HL-60 (cell line): ENCODE measurements around the gene CRABP1.

Experiments used
- DNase-seq, 2 experiments: peaks; one replicate each; pipeline ENCODE4 v3.0.0-alpha.2; 2010 to 2020; ENCODE audit warnings: low read depth in 1 of 2, low spot score in 1 of 2
- H3K27ac ChIP-seq: fragments of 250-450 bp; sonication (Bioruptor Pico); replicated peaks from 2 replicates; pipeline ENCODE4 v1.5.1; 2020; ENCODE audit warnings: mild to moderate bottlenecking, moderate library complexity
- H3K27me3 ChIP-seq: fragments of 250-450 bp; sonication (Bioruptor Pico); 2 replicates; pipeline ENCODE4 v1.5.1; 2021; ENCODE audit warnings: mild to moderate bottlenecking, moderate library complexity; ENCODE audit not compliant: insufficient read depth, poor library complexity, severe bottlenecking
- H3K4me3 ChIP-seq: replicated peaks from 2 replicates; pipeline ENCODE4 v1.5.1; 2011; ENCODE audit warnings: mild to moderate bottlenecking, control low read depth, low read length; ENCODE audit not compliant: insufficient read depth
- GABPA ChIP-seq: IDR thresholded peaks from 2 replicates; pipeline ENCODE4 v1.6.1; 2012; ENCODE audit warnings: low read depth
- POLR2AphosphoS5 ChIP-seq: IDR thresholded peaks from 2 replicates; pipeline ENCODE4 v1.6.1; 2012; ENCODE audit warnings: low read depth
- SPI1 ChIP-seq: IDR thresholded peaks from 2 replicates; pipeline ENCODE4 v1.6.1; 2012; ENCODE audit warnings: low read depth, mild to moderate bottlenecking, borderline replicate concordance
- TF ChIP-seq, protein P1 (sequence below): IDR thresholded peaks from 2 replicates; pipeline ENCODE4 v1.6.1; 2012; ENCODE audit warnings: low read depth; ENCODE audit not compliant: insufficient replicate concordance
- TF ChIP-seq, protein P2 (sequence below): IDR thresholded peaks from one replicate; pipeline ENCODE4 v1.5.1; 2011; ENCODE audit warnings: low read length, control low read depth, inconsistent platforms; ENCODE audit not compliant: insufficient read depth

The CRABP1 gene

DNA sequence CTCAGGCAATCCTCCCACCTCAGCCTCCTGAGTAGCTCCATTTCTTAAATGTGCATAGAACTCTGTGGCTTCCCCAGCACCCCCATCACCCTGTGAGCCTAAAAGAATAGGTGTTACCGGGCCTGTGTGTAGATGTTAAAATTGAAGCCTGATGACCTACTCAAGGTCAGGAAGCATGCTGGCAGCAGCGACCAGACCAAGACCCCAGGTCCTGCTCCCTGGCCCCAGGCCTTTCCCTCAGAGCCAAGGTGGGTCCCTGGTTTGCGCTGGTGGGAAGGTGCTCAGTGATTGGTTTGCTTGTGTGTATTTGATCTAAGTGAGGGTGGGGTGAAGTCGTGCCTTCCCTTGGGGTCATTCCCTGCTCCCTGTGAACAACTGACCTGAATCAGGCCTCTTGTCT lies 18.4 kb upstream of the CRABP1 start:
- TF ChIP-seq POLR2AphosphoS5 (no peak), GABPA (no peak), SPI1 (no peak)
- TF ChIP-seq, protein P1, sequence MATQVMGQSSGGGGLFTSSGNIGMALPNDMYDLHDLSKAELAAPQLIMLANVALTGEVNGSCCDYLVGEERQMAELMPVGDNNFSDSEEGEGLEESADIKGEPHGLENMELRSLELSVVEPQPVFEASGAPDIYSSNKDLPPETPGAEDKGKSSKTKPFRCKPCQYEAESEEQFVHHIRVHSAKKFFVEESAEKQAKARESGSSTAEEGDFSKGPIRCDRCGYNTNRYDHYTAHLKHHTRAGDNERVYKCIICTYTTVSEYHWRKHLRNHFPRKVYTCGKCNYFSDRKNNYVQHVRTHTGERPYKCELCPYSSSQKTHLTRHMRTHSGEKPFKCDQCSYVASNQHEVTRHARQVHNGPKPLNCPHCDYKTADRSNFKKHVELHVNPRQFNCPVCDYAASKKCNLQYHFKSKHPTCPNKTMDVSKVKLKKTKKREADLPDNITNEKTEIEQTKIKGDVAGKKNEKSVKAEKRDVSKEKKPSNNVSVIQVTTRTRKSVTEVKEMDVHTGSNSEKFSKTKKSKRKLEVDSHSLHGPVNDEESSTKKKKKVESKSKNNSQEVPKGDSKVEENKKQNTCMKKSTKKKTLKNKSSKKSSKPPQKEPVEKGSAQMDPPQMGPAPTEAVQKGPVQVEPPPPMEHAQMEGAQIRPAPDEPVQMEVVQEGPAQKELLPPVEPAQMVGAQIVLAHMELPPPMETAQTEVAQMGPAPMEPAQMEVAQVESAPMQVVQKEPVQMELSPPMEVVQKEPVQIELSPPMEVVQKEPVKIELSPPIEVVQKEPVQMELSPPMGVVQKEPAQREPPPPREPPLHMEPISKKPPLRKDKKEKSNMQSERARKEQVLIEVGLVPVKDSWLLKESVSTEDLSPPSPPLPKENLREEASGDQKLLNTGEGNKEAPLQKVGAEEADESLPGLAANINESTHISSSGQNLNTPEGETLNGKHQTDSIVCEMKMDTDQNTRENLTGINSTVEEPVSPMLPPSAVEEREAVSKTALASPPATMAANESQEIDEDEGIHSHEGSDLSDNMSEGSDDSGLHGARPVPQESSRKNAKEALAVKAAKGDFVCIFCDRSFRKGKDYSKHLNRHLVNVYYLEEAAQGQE: no peak
- TF ChIP-seq, protein P2, sequence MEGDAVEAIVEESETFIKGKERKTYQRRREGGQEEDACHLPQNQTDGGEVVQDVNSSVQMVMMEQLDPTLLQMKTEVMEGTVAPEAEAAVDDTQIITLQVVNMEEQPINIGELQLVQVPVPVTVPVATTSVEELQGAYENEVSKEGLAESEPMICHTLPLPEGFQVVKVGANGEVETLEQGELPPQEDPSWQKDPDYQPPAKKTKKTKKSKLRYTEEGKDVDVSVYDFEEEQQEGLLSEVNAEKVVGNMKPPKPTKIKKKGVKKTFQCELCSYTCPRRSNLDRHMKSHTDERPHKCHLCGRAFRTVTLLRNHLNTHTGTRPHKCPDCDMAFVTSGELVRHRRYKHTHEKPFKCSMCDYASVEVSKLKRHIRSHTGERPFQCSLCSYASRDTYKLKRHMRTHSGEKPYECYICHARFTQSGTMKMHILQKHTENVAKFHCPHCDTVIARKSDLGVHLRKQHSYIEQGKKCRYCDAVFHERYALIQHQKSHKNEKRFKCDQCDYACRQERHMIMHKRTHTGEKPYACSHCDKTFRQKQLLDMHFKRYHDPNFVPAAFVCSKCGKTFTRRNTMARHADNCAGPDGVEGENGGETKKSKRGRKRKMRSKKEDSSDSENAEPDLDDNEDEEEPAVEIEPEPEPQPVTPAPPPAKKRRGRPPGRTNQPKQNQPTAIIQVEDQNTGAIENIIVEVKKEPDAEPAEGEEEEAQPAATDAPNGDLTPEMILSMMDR: no peak
- Histone ChIP-seq H3K4me3 (no peak overlapping the region), H3K27ac (no peak overlapping the region), H3K27me3 (no peaks in the 10 kb centered on the region)
- DNase-seq: no peak

DNA sequence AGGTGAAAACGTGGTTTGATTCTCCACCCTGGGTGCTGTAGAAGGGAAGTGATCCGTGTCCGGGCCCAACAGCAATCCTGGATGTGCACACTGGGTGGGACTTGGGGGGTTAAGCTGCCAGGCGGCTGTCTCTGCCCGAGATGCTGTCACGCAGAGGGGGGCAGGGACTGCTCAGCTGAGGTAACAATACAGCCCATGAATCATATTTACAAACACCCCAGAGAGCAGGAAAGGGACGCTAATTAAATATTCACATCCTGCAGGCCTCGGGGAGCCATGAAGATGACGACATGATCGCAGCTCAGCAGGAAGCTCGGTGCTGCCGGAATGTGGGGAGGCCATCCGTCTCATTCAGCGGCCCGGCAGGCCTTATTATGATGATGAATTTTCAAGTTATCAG lies 17.9 kb upstream of the CRABP1 start:
- DNase-seq: no peak
- H3K27ac ChIP-seq: no peak overlapping the region
- TF ChIP-seq POLR2AphosphoS5 (no peak), SPI1 (no peak), GABPA (no peak)
- TF ChIP-seq, protein P2: no peak
- TF ChIP-seq, protein P1: no peak
- no peak overlapping the region for H3K4me3 ChIP-seq
- no peaks in the 10 kb centered on the region for H3K27me3 ChIP-seq

DNA sequence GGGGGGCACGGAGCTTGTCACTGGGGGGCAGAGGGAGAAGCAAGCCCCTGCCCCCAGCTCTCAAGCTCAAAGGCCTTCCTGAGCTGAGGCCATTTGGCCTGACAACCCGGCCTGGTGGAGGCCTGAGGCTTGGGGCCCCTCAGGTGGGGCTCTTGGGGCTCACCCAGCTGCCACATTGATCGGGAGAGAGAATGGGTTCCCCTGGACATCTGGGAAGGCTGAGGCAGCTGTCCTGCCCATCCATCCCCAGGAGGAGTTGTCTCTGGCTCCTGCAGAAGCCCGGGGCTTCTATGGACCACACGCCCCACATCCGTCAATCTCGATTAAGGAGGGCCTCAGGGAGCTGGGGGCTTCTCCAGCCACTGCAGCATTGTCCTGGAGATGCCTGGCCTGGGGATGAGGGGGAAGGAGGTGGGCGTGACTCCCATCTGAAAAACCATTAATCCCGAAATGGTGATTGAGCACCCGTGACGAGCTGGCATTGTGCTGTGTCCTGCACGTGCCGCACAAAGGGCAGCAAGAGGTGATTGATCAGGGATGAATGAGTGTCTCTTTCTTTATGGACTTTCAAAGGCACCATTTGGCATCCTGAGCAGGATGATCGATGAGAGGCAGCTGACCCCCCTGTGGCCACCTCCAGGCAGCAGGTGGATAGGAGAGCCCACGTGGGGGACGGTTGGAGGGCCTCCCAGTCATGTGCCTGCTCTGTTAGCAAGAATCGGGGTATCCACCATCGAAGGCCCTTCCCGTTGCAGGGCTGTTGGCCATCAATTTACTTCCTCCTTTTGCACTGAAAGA lies 17.2 kb upstream of the CRABP1 start:
- no peak for DNase-seq
- H3K27me3 ChIP-seq: no peaks in the 10 kb centered on the region
- H3K27ac ChIP-seq: no peak overlapping the region
- TF ChIP-seq SPI1 (no peak), GABPA (no peak)
- TF ChIP-seq, protein P2: no peak
- TF ChIP-seq, protein P1: no peak
- no peak overlapping the region for H3K4me3 ChIP-seq
